Spinal cord (tissue), 10 donors: ENCODE data around the gene KIF1C. TPM values are rescaled to one million over a fixed set of nuclear protein-coding genes. Genes with fewer than 3 reads are reported as not detected.
A peak's percentile ranks its signal among the peaks of the same experiment; 100 is the strongest.
"Not testable (repeated sequence)": the region's sequence is repeated elsewhere in the genome, so short reads cannot be mapped to it uniquely, and the experiment has no call there.

Experiments used
- DNase-seq, 6 donors: peaks; one replicate each; pipeline versions ENCODE4 v3.0.0 to v3.0.0-alpha.2; 2013 to 2015; ENCODE audit warnings: low spot score in 6 of 6, low read depth in 4 of 6
- H3K27ac ChIP-seq: one replicate; pipeline ENCODE4 v1.5.1; 2013; ENCODE audit warnings: low read depth, low read length, control low read depth
- H3K27me3 ChIP-seq: one replicate; pipeline ENCODE4 v1.6.1; 2013; ENCODE audit warnings: low read length; ENCODE audit not compliant: control insufficient read depth, insufficient read depth
- H3K36me3 ChIP-seq: one replicate; pipeline ENCODE4 v1.6.1; 2013; ENCODE audit warnings: low read length; ENCODE audit not compliant: control insufficient read depth, insufficient read depth
- H3K4me1 ChIP-seq: one replicate; pipeline ENCODE4 v1.6.1; 2013; ENCODE audit warnings: low read length; ENCODE audit not compliant: control insufficient read depth, insufficient read depth
- H3K4me3 ChIP-seq: one replicate; pipeline ENCODE4 v1.5.1; 2013; ENCODE audit warnings: low read depth, low read length, control low read depth
- H3K9me3 ChIP-seq: one replicate; pipeline ENCODE4 v1.6.1; 2013; ENCODE audit warnings: low read length; ENCODE audit not compliant: control insufficient read depth, insufficient read depth
- WGBS: methylation state at CpG from one replicate; pipeline ENCODE4 v1.1.5; 2013; ENCODE audit warnings: missing lambda C conversion rate; ENCODE audit not compliant: insufficient coverage; 5-methylcytosine and 5-hydroxymethylcytosine counted together
- polyA plus RNA-seq, 2 donors: library from polyadenylated mRNA; unstranded; fragments of 120-200 nt; gene quantifications; one replicate each; pipeline ENCODE4 v1.2.1, GENCODE V29; 2013; ENCODE audit not compliant: insufficient read length in 2 of 2
- small RNA-seq: library from RNA; depleted of rRNA; stranded (forward); fragments of <200 nt; gene quantifications from one replicate; pipeline ENCODE3, GENCODE V24; 2014; ENCODE audit warnings: low replicate concordance
- total RNA-seq, 2 donors: library from RNA; depleted of rRNA in 1 of 2; stranded (reverse); fragments of 120-200 nt in 1 of 2; fragments of >200 nt in 1 of 2; gene quantifications; one replicate each; pipeline versions ENCODE4 v1.2.3 to v1.2.4, GENCODE V29; 2013 to 2014
- donor health status: healthy.

The KIF1C gene
- total and polyA plus RNA-seq, 4 donors = 24.4 to 56.0 (median 47.0) TPM

DNA sequence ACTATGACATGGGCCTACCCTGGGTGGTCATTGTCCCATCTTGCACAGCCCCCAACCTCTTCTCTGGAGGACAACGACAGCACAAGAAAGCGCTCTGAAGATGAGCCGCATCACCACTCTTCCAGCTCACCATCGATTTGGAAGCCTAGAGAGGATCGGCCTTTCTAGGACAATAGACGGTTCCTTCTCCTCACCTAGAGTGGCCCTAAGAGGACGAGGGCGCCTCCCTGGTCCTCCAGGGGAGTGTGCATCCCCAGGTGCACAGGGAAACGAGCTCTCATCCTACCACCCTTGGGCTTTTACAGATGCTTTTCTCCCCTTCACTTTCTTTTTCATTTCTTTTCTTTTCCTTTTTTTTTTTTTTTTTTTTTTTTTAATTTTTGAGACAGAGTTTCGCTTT, 57.8 kb downstream of the KIF1C start:
- H3K36me3 ChIP-seq = no peaks in the 10 kb centered on the region
- 88% methylated on average over 9 of the region's 10 CpGs for WGBS
- DNase-seq = no peak

DNA sequence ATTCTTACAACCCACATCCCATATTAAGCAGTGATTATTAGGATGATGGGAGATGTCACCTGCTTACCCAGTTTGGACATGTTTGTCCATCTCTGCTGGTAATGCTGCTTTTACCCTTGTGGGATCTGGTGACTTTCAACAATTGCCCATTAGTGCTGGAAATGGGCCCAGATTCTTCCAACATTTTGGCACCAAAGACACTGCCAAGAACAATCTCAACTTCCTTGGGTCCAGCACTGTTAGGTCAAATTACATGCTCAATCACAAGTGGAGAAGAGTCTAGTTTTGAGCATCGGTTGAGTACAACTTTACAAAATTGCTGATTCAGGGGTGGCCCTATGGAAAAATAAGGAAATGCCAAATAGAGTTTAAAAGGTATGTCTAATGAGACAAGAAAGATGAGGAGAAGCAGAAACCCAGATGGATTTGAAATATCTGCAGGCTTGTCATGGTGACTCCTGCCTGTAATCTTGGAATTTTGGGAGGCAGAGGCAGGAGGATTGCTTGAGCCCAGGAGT, 67.5 kb downstream of the KIF1C start:
- H3K27ac ChIP-seq = no peak overlapping the region
- H3K27me3 ChIP-seq = no peaks in the 10 kb centered on the region
- DNase-seq = peak in 1 of 6 donors; percentile 18
- WGBS = no CpG with 5 or more reads among the region's 1 CpG
- H3K4me3 ChIP-seq = no peak overlapping the region
- no peaks in the 10 kb centered on the region for H3K4me1 ChIP-seq
- no peaks in the 10 kb centered on the region for H3K36me3 ChIP-seq
- no peaks in the 10 kb centered on the region for H3K9me3 ChIP-seq

More for the DNA sequence above, 57.8 kb downstream of the KIF1C start:
- Histone ChIP-seq H3K4me1 (no peaks in the 10 kb centered on the region), H3K27me3 (no peaks in the 10 kb centered on the region), H3K27ac (no peak overlapping the region), H3K9me3 (no peaks in the 10 kb centered on the region), H3K4me3 (no peak overlapping the region)

DNA sequence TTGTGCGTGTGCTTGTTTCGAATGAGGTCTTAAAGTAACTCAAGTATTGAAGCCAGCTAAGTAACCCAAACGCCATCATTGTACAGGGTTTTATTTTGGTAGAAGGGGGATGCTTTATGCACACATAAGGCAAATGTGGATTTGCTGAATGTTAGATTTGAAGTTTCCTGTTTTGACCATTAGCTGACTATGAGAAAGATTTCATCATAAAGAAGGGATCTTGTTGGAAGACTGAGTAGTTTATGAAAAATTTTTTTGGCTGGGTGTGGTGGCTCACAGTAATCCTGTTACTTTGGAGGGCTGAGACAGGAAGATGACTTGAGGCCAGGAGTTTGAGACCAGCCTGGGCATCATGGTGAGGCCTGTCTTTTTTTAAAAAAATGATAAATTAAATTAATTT, 70.5 kb downstream of the KIF1C start:
- no peaks in the 10 kb centered on the region for H3K4me1 ChIP-seq
- H3K9me3 ChIP-seq = no peaks in the 10 kb centered on the region
- no peaks in the 10 kb centered on the region for H3K27me3 ChIP-seq
- H3K36me3 ChIP-seq = no peaks in the 10 kb centered on the region
- no peak overlapping the region for H3K27ac ChIP-seq
- no peak for DNase-seq
- no peak overlapping the region for H3K4me3 ChIP-seq
- WGBS = 97% methylated on average over 3 of the region's 3 CpGs

DNA sequence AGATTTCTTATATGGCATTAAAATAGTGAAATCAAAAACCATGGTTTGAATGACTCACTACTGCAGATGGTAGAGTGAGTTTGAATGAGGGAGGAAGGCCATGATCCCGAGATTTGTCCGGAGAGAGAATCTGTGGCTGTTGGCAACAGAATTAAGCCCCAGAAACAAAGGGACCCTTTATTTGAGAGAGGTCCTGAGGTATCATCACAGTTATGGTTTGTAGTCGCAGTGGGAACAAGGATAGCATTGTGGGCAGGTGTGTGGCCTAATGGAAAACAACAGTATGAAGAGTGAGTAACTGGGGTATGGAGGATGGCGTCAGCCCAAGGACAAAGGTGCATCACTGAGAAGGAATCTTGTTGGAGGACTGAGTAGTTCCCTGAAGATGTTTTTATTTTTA, 72.0 kb downstream of the KIF1C start:
- H3K27ac ChIP-seq = no peak overlapping the region
- WGBS = 79% methylated on average over 4 of the region's 4 CpGs

DNA sequence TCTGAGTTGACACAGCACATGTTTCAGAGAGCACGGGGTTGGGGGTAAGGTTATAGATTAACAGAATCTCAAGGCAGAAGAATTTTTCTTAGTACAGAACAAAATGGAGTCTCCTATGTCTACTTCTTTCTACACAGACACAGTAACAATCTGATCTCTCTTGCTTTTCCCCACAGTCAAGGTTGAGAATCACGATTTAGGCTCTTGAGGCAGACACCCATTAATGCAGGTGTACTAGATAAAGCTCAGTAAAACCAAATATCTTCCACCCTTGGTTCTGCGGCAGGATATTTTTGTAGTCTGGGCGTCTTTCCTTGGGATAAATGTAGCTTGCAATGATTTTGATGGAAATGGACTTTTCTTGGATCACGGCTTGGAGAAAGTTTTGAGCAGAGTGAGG, 77.7 kb downstream of the KIF1C start:
- not testable (repeated sequence) for H3K4me3 ChIP-seq, H3K9me3 ChIP-seq, H3K27me3 ChIP-seq, H3K27ac ChIP-seq, H3K36me3 ChIP-seq, DNase-seq
- WGBS = 86% methylated on average over 3 of the region's 5 CpGs
- H3K4me1 ChIP-seq = peaks cover 19% of the 10 kb centered on the region

More for the DNA sequence above, 72.0 kb downstream of the KIF1C start:
- Histone ChIP-seq H3K4me3 (no peak overlapping the region), H3K27me3 (no peaks in the 10 kb centered on the region), H3K4me1 (no peaks in the 10 kb centered on the region), H3K36me3 (no peaks in the 10 kb centered on the region), H3K9me3 (no peaks in the 10 kb centered on the region)
- no peak for DNase-seq

DNA sequence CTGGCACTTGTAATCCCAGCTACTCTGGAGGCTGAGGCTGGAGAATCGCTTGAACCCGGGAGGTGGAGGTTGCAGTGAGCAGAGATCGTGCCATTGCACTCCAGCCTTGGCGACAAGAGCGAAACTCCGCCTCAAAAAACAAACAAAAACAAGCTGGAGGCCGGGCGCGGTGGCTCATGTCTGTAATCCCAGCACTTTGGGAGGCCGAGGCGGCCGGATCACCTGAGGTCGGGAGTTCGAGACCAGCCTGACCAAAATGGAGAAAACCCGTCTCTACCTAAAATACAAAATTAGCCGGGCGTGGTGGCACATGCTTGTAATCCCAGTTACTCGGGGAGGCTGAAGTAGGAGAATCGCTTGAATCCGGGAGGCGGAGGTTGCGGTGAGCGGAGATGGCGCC, 79.5 kb downstream of the KIF1C start:
- not testable (repeated sequence) for H3K4me3 ChIP-seq, H3K27ac ChIP-seq
- WGBS = 96% methylated on average over 14 of the region's 24 CpGs

DNA sequence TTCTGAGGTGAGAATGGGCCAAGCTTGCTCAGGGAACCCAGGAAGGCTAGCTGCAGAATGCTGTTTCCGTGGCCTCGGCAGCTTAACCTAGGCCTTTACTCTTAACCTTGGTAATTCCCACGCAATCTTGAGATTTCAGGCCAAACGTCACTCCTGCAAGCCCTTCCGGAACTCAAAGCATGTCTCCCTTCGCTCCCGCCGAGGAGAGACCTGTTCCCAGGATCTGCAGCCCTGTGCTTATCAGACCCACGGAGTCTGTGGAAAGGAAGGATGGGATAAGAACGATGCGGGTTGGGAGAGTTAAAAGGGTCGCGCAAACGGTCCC, 80.0 kb downstream of the KIF1C start:
- H3K4me3 ChIP-seq = peak overlapping the region; percentile 81
- peak overlapping the region; percentile 85 for H3K27ac ChIP-seq
- peaks cover 7% of the 10 kb centered on the region for H3K36me3 ChIP-seq
- no peaks in the 10 kb centered on the region for H3K27me3 ChIP-seq
- DNase-seq = no peak
- WGBS = 17% methylated on average over 14 of the region's 14 CpGs
- H3K4me1 ChIP-seq = peaks cover 19% of the 10 kb centered on the region
- H3K9me3 ChIP-seq = no peaks in the 10 kb centered on the region

More for the DNA sequence above, 79.5 kb downstream of the KIF1C start:
- H3K9me3 ChIP-seq, DNase-seq, H3K36me3 ChIP-seq, H3K27me3 ChIP-seq: not testable (repeated sequence)
- H3K4me1 ChIP-seq = peaks cover 19% of the 10 kb centered on the region

Small RNA genes within 50 kb of the gene (small RNA-seq; reads per million reads assigned to genes)
- gene MIR6864 (0.08 reads per million), gene MIR6865 (not detected)

Other genes starting within 250 kb of the KIF1C start
- not detected for gene TM4SF5, start 226.1 kb upstream of the KIF1C start, total RNA-seq
- not detected for gene TM4SF5, start 226.1 kb upstream of the KIF1C start, polyA plus RNA-seq
- 1 to 10 TPM in 1 of 2 donors, under 1 TPM in 1; 0.99 to 2.0 TPM for gene VMO1, start 211.6 kb upstream of the KIF1C start, total RNA-seq
- gene VMO1, start 211.6 kb upstream of the KIF1C start, polyA plus RNA-seq = 1 to 10 TPM; 2.0 to 2.7 TPM
- gene GLTPD2, start 209.0 kb upstream of the KIF1C start, total RNA-seq = not detected
- 1 to 10 TPM; 3.5 to 5.2 TPM for gene GLTPD2, start 209.0 kb upstream of the KIF1C start, polyA plus RNA-seq
- gene PSMB6, start 201.8 kb upstream of the KIF1C start, total RNA-seq = 100 to 1,000 TPM in 1 of 2 donors, 10 to 100 TPM in 1; 94.1 to 146 TPM
- gene PSMB6, start 201.8 kb upstream of the KIF1C start, polyA plus RNA-seq = 100 to 1,000 TPM; 143 to 147 TPM
- 10 to 100 TPM; 14.2 to 42.8 TPM for gene PLD2, start 190.8 kb upstream of the KIF1C start, total RNA-seq
- gene PLD2, start 190.8 kb upstream of the KIF1C start, polyA plus RNA-seq = 10 to 100 TPM; 29.8 to 46.9 TPM
- gene MINK1, start 164.6 kb upstream of the KIF1C start, total RNA-seq = 10 to 100 TPM; 33.5 to 35.0 TPM
- gene MINK1, start 164.6 kb upstream of the KIF1C start, polyA plus RNA-seq = 10 to 100 TPM; 67.2 to 86.2 TPM
- gene C17orf107, start 98.4 kb upstream of the KIF1C start, total RNA-seq = 1 to 10 TPM; 1.9 to 4.7 TPM
- 1 to 10 TPM; 2.8 to 3.7 TPM for gene C17orf107, start 98.4 kb upstream of the KIF1C start, polyA plus RNA-seq
- under 1 TPM; 0.69 to 0.99 TPM for gene CHRNE, start 94.9 kb upstream of the KIF1C start, total RNA-seq
- gene CHRNE, start 94.9 kb upstream of the KIF1C start, polyA plus RNA-seq = 1 to 10 TPM; 1.1 to 1.9 TPM
- gene GP1BA, start 65.7 kb upstream of the KIF1C start, total RNA-seq = under 1 TPM in 1 of 2 donors, not detected in 1; 0.06 TPM
- 1 to 10 TPM in 1 of 2 donors, under 1 TPM in 1; 0.57 to 1.6 TPM for gene GP1BA, start 65.7 kb upstream of the KIF1C start, polyA plus RNA-seq
- 10 to 100 TPM; 57.2 to 63.0 TPM for gene SLC25A11, start 57.9 kb upstream of the KIF1C start, total RNA-seq
- gene SLC25A11, start 57.9 kb upstream of the KIF1C start, polyA plus RNA-seq = 10 to 100 TPM; 84.0 to 95.2 TPM
- gene RNF167, start 57.7 kb upstream of the KIF1C start, total RNA-seq = 10 to 100 TPM; 23.5 to 72.5 TPM
- 100 to 1,000 TPM; 113 to 133 TPM for gene RNF167, start 57.7 kb upstream of the KIF1C start, polyA plus RNA-seq
- 100 to 1,000 TPM in 1 of 2 donors, 10 to 100 TPM in 1; 95.4 to 191 TPM for gene PFN1, start 49.4 kb upstream of the KIF1C start, total RNA-seq
- 100 to 1,000 TPM; 296 to 299 TPM for gene PFN1, start 49.4 kb upstream of the KIF1C start, polyA plus RNA-seq
- gene ENO3, start 46.8 kb upstream of the KIF1C start, total RNA-seq = 1 to 10 TPM; 4.9 to 7.3 TPM
- gene ENO3, start 46.8 kb upstream of the KIF1C start, polyA plus RNA-seq = 10 to 100 TPM in 1 of 2 donors, 1 to 10 TPM in 1; 8.1 to 17.1 TPM
- 10 to 100 TPM; 36.8 to 85.2 TPM for gene SPAG7, start 30.1 kb upstream of the KIF1C start, total RNA-seq
- 10 to 100 TPM; 94.7 to 96.6 TPM for gene SPAG7, start 30.1 kb upstream of the KIF1C start, polyA plus RNA-seq
- gene CAMTA2, start 10.3 kb upstream of the KIF1C start, total RNA-seq = 10 to 100 TPM; 12.6 to 20.3 TPM
- gene CAMTA2, start 10.3 kb upstream of the KIF1C start, polyA plus RNA-seq = 10 to 100 TPM; 84.3 to 96.1 TPM
- 1 to 10 TPM in 1 of 2 donors, under 1 TPM in 1; 0.50 to 2.0 TPM for gene INCA1, start 428 bp upstream of the KIF1C start, total RNA-seq
- gene INCA1, start 428 bp upstream of the KIF1C start, polyA plus RNA-seq = 1 to 10 TPM; 7.1 to 7.9 TPM
- not detected for gene SLC52A1, start 37.5 kb downstream of the KIF1C start, total RNA-seq
- under 1 TPM; 0.19 to 0.38 TPM for gene SLC52A1, start 37.5 kb downstream of the KIF1C start, polyA plus RNA-seq
- 1 to 10 TPM; 8.9 to 9.7 TPM for gene ZFP3, start 80.5 kb downstream of the KIF1C start, total RNA-seq
- 10 to 100 TPM; 13.2 to 16.1 TPM for gene ZFP3, start 80.5 kb downstream of the KIF1C start, polyA plus RNA-seq
- 10 to 100 TPM in 1 of 2 donors, 1 to 10 TPM in 1; 8.7 to 16.5 TPM for gene ZNF232, start 113.9 kb downstream of the KIF1C start, total RNA-seq
- 10 to 100 TPM; 12.6 to 29.5 TPM for gene ZNF232, start 113.9 kb downstream of the KIF1C start, polyA plus RNA-seq
- under 1 TPM; 0.10 to 0.66 TPM for gene USP6, start 118.1 kb downstream of the KIF1C start, total RNA-seq
- gene USP6, start 118.1 kb downstream of the KIF1C start, polyA plus RNA-seq = 1 to 10 TPM; 3.2 to 9.8 TPM
- 10 to 100 TPM; 17.9 to 25.9 TPM for gene ZNF594, start 193.9 kb downstream of the KIF1C start, total RNA-seq
- 10 to 100 TPM; 12.4 to 15.0 TPM for gene ZNF594, start 193.9 kb downstream of the KIF1C start, polyA plus RNA-seq
- 1 to 10 TPM in 1 of 2 donors, under 1 TPM in 1; 0.72 to 1.3 TPM for gene SCIMP, start 236.9 kb downstream of the KIF1C start, total RNA-seq
- gene SCIMP, start 236.9 kb downstream of the KIF1C start, polyA plus RNA-seq = 1 to 10 TPM; 1.3 to 2.4 TPM